Right hindlimb (tissue), 1 donor: ENCODE data around the gene HLCS.

Source experiments
- DNase-seq: peaks from one replicate; pipeline ENCODE4 v3.0.0-alpha.2; 2018

The HLCS gene

DNA sequence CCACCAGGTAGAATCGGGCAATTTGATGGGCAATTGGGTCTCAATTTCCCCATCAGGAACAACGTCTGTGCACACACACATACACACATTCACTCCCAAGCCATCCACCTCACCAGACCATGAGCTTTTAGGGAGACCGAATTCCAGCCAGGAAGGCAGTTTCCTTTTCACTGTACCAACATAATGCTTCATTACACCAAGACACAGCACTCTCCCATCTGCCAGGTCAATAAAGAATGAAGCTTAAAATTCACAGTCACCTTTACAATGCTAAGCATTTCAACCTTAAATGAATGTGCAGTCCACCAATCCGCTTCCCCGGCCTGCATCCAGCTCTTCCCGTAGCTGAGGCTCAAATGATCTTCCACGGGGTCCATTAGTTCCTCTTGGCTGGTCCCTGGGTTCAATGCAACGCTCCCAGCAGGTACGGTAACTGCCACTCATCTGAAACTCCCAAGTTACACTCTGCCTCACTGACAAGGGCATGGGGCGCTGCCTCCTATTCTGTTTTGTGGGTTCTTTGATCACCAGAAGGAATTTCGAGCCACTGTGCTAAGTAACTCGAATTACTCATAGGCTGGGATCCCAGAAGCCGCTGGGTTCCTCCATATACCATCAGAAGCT lies 162.5 kb downstream of the HLCS start:
- DNase-seq, result no peak

DNA sequence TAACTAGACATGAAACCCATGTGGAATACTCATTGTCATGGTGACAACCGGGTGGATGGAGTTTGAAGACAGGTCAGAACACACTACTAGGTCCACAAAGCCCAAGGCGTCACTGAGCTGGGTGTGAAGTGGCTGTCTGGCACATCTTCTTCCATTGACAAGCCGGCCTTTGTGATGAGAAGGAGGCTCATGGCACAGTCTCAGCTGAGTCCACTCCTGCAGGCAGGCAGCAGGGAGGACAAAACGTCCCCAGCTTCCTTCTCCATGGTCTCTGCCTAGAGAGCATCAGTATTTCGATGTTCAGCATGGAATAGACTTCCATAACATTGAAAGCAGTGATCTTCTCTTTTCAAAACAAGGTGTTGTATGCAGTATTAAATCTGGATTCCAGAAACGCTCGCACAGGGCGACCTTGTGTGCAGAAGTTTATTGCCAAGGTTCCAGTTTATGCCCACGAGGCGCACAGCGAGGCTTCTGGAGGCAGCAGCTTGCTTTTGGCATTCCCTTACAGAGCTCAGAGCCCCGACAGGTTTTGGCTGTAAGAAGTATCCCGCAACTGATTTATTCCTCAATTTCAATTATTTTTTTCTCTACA lies 163.3 kb downstream of the HLCS start:
- DNase-seq, result no peak

DNA sequence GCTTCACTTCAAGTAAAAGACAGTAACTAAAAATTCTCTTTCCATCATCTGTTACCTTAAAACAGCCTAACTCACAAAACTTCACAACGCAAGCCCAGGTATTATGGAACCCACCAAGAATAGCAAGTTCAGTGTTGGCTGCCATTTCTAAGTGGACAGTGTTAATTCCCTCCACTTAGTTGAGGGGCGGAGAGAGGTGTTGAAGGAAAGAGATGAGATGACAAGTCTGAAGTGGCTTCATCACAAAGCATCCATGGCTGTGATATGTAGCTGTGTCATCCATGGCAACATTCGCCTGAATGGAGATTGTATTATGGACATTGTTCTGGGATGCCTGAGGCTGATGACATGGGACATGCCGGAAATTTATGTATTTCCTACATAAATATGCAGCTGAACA lies 165.7 kb downstream of the HLCS start:
- no peak for DNase-seq

DNA sequence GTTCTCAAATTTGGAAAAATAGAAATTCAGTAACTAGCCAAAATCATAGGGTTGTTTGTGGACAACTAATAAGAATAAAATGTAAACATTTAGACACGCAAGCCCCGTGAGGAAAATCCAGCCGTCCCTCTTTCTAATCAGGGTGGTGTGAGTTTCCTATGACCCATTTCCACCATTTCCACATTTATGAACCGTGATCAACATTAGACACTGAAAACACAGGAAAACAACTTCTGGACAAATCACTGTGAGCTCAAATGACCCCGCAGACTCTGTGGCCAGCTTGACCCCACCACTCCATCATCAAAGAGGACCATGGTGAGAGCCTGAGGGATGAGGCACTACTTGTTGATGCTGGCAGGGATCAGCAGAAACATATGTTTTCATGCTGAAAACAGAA lies 166.6 kb downstream of the HLCS start:
- no peak for DNase-seq

DNA sequence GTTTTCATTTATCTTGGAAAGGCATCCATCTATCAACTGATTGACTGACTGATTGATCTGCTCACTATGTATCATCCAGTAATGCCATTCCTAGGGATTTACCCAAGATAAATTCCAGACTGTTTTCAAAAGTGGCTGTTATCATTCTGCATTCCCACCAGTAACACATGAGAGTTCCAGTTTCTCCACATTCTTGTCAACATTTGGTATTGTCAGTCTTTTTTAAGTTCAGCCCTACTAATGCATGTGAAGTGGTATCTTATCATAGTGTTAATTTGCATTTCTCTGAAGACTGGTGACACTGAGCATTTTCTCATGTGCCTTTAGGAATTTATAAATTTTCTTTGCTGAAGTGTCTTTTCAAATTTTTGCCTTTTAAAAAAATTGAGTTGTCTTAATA lies 168.0 kb downstream of the HLCS start:
- DNase-seq, result no peak

DNA sequence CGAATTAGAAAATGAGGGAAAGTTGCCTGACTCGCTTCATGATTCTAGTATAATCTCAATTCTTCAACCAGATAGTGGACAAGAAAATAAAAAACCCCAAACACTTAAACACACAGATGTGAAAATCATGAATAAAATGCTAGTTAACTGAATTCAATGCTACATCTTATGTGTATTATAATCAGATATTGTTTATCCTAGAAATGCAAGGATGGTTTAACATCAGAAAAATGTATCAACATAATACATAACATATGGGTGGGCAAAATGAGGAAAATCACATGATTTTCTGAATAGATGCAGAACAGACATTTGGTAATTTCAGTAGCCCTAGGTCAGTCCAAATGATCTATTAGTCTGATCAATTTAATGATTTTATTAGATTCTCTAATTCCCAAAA lies 170.4 kb downstream of the HLCS start:
- DNase-seq, result no peak

DNA sequence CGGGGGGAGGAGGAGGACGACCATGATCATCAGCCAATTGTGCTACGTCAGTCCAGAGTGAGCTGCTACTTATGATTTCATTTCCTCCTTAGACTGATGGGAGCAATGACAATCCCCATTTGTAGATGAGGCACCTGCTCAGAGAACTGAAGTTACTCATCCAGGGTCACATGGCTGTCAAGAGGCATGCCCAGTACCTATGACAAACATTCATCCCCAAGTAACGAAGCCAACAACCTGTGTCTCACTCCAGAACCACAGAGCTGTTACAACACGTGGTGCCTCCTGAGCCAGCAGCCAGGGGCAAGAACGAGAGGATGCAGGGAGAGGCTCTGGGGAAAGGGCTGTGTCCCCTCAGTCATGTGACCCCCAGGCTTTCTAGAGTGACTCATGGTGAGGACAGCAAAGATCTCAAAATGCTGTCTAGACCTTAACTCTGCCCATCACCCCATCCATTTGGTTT lies 173.9 kb downstream of the HLCS start:
- no peak for DNase-seq

DNA sequence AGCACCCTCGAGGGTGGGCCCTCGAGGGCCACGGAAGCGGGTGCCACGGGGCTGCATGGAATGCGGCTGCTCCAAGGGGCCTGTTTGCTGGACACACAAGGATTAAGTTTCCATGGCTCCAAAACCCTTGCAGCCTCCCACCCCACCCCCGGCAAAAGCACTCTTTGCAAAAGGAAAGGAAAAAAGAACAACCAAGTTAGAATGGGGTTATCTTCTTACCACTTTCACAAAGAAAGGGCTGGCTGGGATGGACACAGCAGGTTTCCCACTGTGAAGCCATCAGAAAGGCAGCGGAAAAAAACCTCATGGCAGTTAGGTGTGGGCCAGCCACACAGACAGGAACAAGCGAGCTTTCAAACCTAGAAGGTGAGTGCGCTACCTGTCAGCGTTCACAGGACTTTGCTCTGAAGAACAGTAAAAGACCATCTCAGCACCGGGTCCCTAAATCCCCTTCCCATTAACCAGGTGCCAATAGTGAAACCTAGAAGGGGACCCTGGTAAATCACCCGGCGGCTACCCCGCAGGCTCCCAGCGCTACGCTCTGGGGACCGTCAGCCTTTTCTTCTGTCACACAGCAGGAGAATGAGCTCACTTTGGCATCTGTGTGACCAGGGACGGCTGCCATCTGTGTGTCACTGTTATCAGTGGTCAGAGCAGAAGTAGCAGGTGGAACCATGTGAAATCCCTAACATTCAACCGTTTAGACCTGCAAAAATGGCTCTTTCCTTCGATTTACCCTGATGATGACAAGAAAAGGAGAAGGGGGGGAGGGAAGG lies 174.6 kb downstream of the HLCS start:
- DNase-seq, result no peak

DNA sequence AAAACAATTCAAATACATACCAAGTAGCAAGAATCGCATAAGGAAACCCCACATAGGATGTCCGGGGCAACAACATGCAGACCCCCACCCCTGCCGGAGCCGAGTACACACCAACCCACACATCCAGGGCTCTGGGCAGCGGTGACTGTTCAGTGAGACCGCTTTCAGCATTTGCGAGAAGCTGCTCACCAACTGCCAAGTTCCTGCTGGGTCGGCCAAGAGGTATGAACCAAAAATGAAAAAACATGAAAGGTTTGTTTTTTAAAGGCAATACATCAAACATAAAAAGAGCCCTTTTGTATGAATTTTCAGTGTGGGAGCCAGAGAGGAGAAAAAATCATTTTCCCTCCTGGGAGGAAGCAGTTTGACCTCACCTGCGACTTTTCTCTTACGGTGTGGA lies 175.3 kb downstream of the HLCS start:
- peak; percentile 72 for DNase-seq

DNA sequence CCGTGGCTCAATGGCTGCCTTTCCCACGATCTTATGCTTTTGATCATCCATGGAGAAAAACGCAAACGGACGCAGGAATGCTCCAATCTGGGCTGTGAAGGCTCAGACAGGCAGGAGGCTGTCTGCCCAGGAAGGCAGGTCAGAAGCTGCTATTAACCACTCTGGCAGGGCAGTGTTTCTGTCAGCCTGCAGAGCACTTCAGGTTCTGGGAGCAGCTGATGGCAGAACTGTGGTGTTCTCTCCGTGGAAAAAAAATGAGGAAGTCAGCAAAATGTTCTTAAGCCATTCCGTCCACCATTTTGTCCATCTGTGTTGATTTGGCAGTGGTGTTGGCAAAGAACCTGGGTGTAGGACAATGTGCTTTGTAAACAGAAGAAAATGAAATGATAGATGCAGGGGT lies 175.9 kb downstream of the HLCS start:
- DNase-seq, result no peak

DNA sequence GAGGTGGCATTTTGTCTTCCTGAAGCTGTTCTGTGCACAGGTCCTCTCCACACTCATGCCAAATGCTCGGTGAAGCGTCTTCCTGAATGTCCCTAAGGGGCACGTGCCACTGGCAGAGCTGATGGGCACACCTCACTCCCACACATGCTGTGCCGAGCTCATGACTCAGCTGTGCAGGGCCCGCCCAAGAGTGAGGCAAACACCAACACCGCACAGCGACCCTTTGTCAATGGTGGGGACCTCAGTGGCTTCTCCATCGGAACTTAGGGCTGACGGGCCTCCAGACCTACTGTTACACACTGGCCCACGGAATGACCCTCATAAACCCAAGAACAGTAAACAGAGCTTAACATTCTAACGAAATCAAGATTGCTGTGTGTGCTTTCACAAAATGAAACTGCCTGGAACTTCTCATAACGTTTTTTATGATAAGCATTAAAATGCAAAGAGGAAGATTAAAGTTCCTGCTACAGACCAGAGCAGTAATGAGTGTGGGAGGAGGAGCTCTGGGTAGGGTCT lies 178.3 kb downstream of the HLCS start:
- no peak for DNase-seq

DNA sequence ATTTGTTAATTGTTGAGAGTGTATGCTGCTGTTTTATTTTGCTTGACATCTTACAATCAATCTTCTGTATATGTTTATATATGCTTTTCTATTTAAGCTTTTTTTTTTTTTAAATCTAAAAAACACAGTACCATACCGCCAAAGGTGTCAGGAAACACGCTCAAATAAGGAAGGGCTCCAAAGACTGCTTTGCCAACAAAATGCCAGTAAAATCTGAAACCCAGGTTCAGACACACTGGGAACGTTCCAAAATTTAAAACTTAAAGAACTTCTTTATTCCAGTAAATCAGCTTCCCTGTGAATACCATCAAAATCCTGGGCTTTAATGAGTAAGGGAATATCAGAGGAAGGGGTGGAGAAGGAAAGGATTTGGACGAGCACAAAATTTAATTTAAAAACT lies 180.3 kb downstream of the HLCS start:
- no peak for DNase-seq

DNA sequence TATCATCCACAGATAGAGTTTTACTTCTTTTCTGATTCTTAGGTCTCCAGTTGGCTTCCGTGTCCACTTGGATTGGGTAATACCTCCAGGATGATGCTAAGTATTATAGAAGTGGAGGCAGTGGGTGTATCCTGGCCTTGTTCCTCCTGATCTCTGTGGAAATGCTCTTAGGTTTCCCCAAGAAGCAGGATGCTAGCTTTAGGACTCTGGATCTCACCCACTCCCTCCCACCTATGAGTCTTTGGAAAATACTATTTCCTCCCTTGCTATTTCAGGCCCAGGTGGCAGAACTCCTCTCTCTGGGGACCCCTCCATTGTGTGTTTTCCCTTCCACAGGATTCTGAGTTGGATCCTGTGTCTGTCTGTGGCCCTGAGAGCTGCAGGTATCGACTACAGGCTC lies 180.9 kb downstream of the HLCS start:
- DNase-seq, result no peak

DNA sequence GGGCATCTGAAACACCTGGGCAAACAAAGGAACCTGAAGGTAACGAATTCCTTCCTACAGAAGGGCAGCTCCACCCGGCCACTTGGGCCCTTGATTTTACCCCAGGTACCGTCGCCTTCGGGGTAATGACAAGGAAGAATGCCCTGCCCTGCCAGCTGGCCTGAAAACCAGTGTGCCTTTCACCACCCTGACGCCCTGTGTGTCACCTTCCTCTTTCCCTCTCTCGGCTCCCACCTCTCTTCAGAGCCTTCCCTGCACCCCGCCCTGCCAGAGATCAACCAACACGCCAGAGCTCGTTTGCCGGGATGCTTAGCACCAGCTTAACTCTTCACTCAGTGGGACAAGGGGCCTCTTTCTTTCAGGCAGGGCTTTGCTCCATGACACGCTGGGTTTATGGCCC lies 181.5 kb downstream of the HLCS start:
- no peak for DNase-seq

DNA sequence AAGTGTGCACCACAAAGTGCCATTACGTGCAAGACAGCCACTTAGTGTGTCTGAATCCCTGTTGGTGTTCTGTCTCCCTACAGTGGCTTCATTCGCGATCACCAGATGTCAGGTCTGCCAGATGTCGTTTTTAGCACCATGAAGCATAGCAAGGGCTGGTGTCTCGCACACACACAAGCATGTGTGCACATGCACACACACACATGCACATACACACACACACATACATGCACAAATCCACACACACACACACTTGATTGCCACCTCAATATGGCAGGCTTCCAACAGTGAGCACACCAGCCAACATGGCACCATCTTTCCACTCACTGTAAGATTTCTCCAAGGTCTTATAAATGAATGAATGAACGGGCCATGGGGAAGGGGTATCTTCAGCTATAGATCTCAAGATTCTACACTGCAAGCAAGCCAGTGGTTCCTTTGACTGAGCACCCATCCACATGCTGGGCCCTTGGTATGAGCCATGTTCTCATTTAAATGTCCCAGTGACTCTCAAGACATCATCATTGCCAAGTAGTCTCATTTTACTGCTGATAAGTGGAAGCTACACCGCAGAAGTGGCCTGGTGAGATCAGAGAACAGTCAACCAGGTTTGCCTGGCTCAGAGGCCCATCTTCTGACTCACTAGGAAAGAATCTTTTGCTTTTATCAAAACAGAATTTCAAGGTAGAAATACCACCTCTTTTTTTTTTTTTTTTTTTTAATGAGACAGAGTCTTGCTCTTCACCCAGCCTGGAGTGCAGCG lies 182.7 kb downstream of the HLCS start:
- no peak for DNase-seq

DNA sequence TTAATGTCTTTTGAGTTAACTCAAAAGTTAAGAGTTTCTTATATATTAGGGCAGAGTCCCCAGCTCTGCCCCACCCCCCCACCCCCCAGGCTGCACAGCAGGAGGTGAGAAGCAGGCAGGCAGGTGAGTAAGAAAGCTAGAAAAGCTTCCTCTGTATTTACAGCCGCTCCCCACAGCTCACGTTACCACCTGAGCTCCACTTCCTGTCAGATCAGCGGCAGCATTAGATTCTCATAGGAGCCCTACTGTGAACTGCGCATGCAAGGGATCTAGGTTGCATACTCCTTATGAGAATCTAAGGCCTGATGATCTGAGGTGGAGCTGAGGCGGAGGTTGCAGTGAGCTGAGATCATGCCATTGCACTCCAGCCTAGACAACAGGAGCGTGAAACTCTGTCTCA lies 185.6 kb downstream of the HLCS start:
- no peak for DNase-seq

DNA sequence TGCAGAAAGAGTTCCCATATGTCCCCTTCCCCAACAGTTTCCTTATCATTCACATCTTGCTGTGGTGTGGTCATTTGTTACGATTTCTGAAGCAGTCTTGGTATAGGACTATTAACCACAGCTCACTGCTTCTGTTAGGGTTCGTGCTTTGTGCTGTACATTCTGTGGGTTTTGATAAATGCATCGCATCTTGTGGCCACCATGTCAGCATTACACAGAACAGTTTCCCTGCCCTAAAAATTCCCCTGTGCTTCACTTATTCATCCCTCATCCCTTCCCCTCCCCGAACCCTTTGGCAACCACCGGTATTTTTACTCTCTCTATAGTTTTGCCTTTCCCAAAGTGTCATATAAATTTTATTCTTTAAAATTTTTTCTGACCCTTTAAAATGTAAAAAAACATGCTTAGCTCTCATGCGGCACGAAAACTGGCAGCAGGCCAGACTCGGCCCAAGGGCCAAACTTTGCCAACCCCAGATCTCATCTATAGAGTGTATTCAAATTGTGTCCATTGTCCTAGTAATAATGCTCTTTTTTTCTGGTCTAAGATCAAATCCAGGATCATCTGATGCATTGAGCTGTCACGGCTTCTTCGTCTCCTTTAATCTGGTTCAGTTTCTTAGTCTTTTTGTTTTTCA lies 189.4 kb downstream of the HLCS start:
- no peak for DNase-seq

DNA sequence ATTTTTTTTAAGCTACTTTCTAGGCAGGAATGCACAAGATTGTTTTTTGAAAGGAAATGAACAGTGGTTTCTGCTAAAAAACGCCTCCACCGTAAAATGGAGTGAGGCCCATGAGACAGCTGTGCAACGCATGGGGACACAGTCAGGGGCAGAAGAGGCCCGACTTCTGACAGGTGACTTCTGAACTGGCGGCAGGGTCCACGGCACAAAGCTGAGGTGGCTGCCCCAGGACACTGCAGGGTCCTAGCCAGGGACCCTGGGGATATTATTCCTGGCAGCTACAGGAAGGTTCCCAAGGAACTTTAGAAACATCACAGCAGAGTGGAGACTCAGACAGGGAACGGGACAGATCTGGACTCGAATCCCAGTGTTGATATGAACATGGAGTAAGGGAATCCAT lies 192.5 kb downstream of the HLCS start:
- DNase-seq, result no peak

DNA sequence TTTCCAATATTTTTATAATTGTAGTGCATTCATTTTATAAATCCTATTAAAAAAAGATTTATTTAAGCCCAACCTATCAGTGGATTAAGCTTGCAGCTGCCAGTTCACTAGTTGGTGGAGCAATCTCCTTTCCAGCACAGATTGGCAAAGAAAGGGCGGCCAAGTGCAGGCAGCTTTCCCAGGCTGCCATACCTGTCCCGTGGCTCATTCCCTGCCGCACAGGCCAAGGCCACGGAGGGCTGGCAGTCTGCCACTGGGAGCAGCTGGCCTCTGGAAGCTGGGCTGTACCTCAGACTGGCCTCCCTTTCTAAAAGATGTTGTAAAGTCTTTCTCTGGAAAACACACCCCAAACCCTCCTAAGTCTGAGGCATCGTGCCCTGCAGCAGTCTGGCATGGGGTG lies 193.4 kb downstream of the HLCS start:
- DNase-seq, result peak; percentile 70

DNA sequence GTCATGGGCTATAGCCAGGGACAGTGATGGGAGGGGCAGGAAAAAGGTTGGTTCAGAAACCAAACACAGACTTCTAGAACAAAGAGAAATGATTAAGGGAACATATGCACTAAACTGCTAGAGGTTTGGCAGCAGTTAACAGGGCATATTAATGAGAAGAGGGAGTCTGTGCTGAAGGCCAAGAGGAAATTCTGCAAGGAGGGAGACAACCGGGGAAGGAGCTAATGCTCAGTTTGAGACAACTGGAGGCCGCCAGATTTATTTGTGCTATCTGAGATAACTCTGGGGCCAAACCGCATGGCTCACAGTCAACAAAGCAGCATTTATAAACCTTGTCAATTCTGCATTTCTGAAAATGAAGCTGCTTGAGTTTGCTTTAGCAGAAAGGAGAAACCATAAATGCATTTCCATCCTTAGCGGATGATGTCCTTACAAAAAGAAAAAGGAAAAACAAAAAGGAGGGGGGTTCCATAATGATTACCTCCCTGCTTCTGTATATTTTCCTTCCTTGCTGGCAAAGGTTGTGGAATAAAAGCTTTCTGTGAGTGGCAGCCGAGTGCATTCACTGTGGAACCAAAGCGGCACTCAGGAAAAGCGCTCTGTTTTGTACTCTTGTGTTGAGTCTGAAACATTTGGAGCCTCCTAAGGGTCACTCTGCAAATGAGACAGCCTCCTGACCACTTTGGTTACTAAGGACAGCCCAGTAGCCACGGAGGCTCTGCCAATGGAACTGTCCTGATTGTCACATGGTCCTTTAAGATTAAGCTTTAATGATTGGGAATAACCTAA lies 197.2 kb downstream of the HLCS start:
- peak; percentile 58 for DNase-seq

DNA sequence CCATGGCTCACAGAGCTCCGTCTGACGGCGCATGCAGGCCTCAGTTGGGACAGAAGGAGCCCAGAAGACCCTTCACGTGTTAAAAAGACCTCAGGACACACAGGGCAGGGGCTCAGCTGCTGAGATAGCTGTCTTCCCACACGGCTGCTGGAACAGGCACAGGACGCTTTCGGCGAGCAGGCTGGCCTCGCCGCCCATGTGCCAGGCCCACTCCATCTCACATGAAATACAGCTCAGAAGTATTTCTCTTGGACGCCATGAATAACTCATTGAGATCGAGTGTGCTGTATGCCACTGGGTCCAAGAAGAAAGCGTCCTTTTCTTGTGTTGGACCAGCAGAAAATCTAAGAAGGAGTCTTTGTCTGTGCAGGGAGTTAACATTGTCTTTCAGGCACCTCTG lies 198.0 kb downstream of the HLCS start:
- DNase-seq, result no peak

DNA sequence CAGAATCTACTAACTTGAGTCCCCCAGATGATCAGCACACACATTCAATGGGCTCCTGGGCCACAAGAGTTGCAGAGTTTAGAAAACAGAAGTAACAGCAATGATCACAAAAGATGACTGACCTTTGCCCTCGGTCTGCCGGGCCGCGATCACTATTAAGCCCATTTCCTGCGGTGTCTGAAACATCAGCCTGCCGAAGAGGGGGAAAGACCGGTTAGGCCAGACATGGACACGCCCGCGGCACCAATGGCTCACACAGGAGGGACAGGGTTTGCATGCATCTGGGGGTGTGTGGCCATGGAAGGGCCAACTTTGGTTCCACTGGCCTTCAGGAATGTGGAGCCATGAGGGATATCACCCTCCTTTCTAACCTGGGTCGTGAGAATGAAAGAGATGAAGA lies 199.4 kb downstream of the HLCS start:
- no peak for DNase-seq
